H1 (cell line): ENCODE results near the gene RAG2. TPM values are rescaled to one million over a fixed set of nuclear protein-coding genes. Genes with fewer than 3 reads are reported as not detected.

ENCODE experiments used
- CTCF ChIA-PET: fragments of 300-600 bp; sonication (Branson Sonifier 250); formaldehyde crosslinking; loops from one replicate; lab custom pipeline; 2021; ENCODE audit not compliant: partially characterized antibody; lab: Charles Lee
- POLR2A ChIA-PET: fragments of 300-600 bp; sonication (Branson Sonifier 250); formaldehyde crosslinking; loops from one replicate; lab custom pipeline; 2021; ENCODE audit warnings: inconsistent platforms; ENCODE audit not compliant: partially characterized antibody; lab: Charles Lee
- DNase-seq, 2 experiments: peaks; one replicate each; pipeline versions ENCODE4 v3.0.0 to v3.0.0-alpha.2; 2010 to 2022; ENCODE audit warnings: low spot score in 2 of 2, low read depth in 1 of 2, mixed read lengths in 1 of 2
- FAIRE-seq: peaks from 2 replicates; lab custom pipeline; 2011; peaks lifted over from hg19 to GRCh38; lab: Jason Lieb, UNC
- H2AFZ ChIP-seq: 2 replicates; pipeline ENCODE4 v1.8.1; 2012; ENCODE audit warnings: low read length, inconsistent platforms
- H2AK5ac ChIP-seq: 2 replicates; pipeline ENCODE4 v1.6.1; 2013; ENCODE audit warnings: low read depth, low read length
- H2BK120ac ChIP-seq: replicated peaks from 2 replicates; pipeline ENCODE3; 2013; ENCODE audit warnings: low read depth, low read length, inconsistent platforms
- H2BK12ac ChIP-seq: 2 replicates; pipeline ENCODE4 v1.6.1; 2013; ENCODE audit warnings: low read depth, low read length
- H2BK15ac ChIP-seq: 2 replicates; pipeline ENCODE4 v1.6.1; 2013; ENCODE audit warnings: low read length
- H2BK20ac ChIP-seq: 2 replicates; pipeline ENCODE4 v1.6.1; 2013; ENCODE audit warnings: low read length
- H2BK5ac ChIP-seq: 2 replicates; pipeline ENCODE4 v1.6.1; 2013; ENCODE audit warnings: low read depth, low read length
- H3K14ac ChIP-seq: 2 replicates; pipeline ENCODE4 v1.6.1; 2013; ENCODE audit warnings: inconsistent platforms; ENCODE audit not compliant: insufficient read length
- H3K18ac ChIP-seq: 2 replicates; pipeline ENCODE4 v1.6.1; 2013; ENCODE audit warnings: low read length; ENCODE audit errors: extremely low read depth
- H3K23ac ChIP-seq: 2 replicates; pipeline ENCODE4 v1.6.1; 2013; ENCODE audit warnings: inconsistent platforms; ENCODE audit not compliant: insufficient read length
- H3K23me2 ChIP-seq: 2 replicates; pipeline ENCODE4 v1.6.1; 2013; ENCODE audit warnings: low read depth, low read length
- H3K27ac ChIP-seq: 2 replicates; pipeline ENCODE4 v1.6.1; 2011; ENCODE audit warnings: low read depth, low read length, inconsistent platforms
- H3K27me3 ChIP-seq, 4 experiments: replicated peaks in 1 of 4; 1 replicate in 1 of 4; 2 replicates in 3 of 4; pipeline versions ENCODE4 v1.6.1 to v1.8.1; 2011 to 2013; ENCODE audit warnings: low read length in 3 of 4, mild to moderate bottlenecking in 3 of 4, inconsistent platforms in 2 of 4, mixed read lengths in 2 of 4, moderate library complexity in 1 of 4; ENCODE audit not compliant: control insufficient read depth in 3 of 4, insufficient read depth in 3 of 4; ENCODE audit errors: extremely low read depth in 1 of 4
- H3K36me3 ChIP-seq, 4 experiments: 2 replicates each; pipeline versions ENCODE4 v1.6.1 to v1.8.1; 2011 to 2013; ENCODE audit warnings: mild to moderate bottlenecking in 4 of 4, low read length in 3 of 4, moderate library complexity in 2 of 4, control low read depth in 1 of 4, inconsistent platforms in 1 of 4; ENCODE audit not compliant: insufficient read depth in 4 of 4, control insufficient read depth in 2 of 4
- H3K4ac ChIP-seq: replicated peaks from 2 replicates; pipeline ENCODE3; 2013; ENCODE audit warnings: low read length, low read depth, mixed read lengths, inconsistent platforms; ENCODE audit not compliant: insufficient read length
- H3K4me1 ChIP-seq, 4 experiments: replicated peaks in 1 of 4; 1 replicate in 1 of 4; 2 replicates in 3 of 4; pipeline versions ENCODE4 v1.6.1 to v1.8.1; 2011 to 2013; ENCODE audit warnings: low read length in 3 of 4, inconsistent platforms in 2 of 4, mixed read lengths in 1 of 4; ENCODE audit not compliant: insufficient read depth in 4 of 4, control insufficient read depth in 3 of 4
- H3K4me2 ChIP-seq, 2 experiments: 2 replicates each; pipeline versions ENCODE4 v1.6.1 to v1.8.1; 2011 to 2013; ENCODE audit warnings: low read depth in 2 of 2, low read length in 2 of 2, control low read depth in 1 of 2, inconsistent platforms in 1 of 2, mild to moderate bottlenecking in 1 of 2; ENCODE audit not compliant: insufficient read depth in 1 of 2
- H3K4me3 ChIP-seq, 4 experiments: fragments of 200-600, 300-600 bp in 1 of 4; sonication (generic), shearing (Covaris generic), sonication (Bioruptor Twin) in 1 of 4; 2 replicates each; pipeline versions ENCODE4 v1.5.1 to v1.8.1; 2011 to 2016; ENCODE audit warnings: low read length in 4 of 4, low read depth in 3 of 4, control low read depth in 2 of 4, inconsistent platforms in 2 of 4, mild to moderate bottlenecking in 2 of 4, mixed read lengths in 1 of 4, moderate library complexity in 1 of 4; ENCODE audit not compliant: insufficient read depth in 2 of 4; ENCODE audit errors: extremely low read depth in 1 of 4
- H3K56ac ChIP-seq: replicated peaks from 2 replicates; pipeline ENCODE3; 2013; ENCODE audit warnings: low read depth, mild to moderate bottlenecking, mixed read lengths, low read length, inconsistent platforms; ENCODE audit not compliant: insufficient read length
- H3K79me1 ChIP-seq: 2 replicates; pipeline ENCODE4 v1.6.1; 2013; ENCODE audit warnings: low read depth, low read length, control low read depth
- H3K79me2 ChIP-seq, 2 experiments: 2 replicates each; pipeline versions ENCODE4 v1.6.1 to v1.8.1; 2012 to 2013; ENCODE audit warnings: low read length in 2 of 2, mild to moderate bottlenecking in 2 of 2, inconsistent platforms in 1 of 2; ENCODE audit not compliant: insufficient read depth in 2 of 2, control insufficient read depth in 1 of 2
- H3K9ac ChIP-seq, 4 experiments: replicated peaks in 1 of 4; 1 replicate in 1 of 4; 2 replicates in 3 of 4; pipeline versions ENCODE4 v1.6.1 to v1.8.1; 2011 to 2013; ENCODE audit warnings: low read depth in 3 of 4, low read length in 3 of 4, control low read depth in 2 of 4, mild to moderate bottlenecking in 2 of 4, moderate library complexity in 2 of 4, inconsistent platforms in 1 of 4; ENCODE audit errors: extremely low read depth in 1 of 4
- H3K9me3 ChIP-seq, 2 experiments: 2 replicates each; pipeline versions ENCODE4 v1.6.1 to v1.8.1; 2012 to 2013; ENCODE audit warnings: mild to moderate bottlenecking in 2 of 2, moderate library complexity in 2 of 2, control low read depth in 1 of 2, inconsistent platforms in 1 of 2, low read depth in 1 of 2, low read length in 1 of 2, mixed read lengths in 1 of 2; ENCODE audit not compliant: insufficient read depth in 2 of 2
- H4K20me1 ChIP-seq, 2 experiments: replicated peaks in 1 of 2; 2 replicates each; pipeline versions ENCODE3 to v1.8.1; 2011 to 2013; ENCODE audit warnings: inconsistent platforms in 2 of 2, low read length in 2 of 2, mild to moderate bottlenecking in 1 of 2; ENCODE audit not compliant: insufficient read depth in 2 of 2, control insufficient read depth in 1 of 2
- H4K5ac ChIP-seq: 2 replicates; pipeline ENCODE4 v1.6.1; 2013; ENCODE audit warnings: low read length, low read depth, mixed read lengths, inconsistent platforms; ENCODE audit not compliant: insufficient read length
- H4K8ac ChIP-seq: 2 replicates; pipeline ENCODE4 v1.8.0; 2013; ENCODE audit warnings: mild to moderate bottlenecking, moderate library complexity, low read length, inconsistent platforms; ENCODE audit not compliant: insufficient read depth; ENCODE audit errors: extremely low read depth
- H4K91ac ChIP-seq: replicated peaks from 2 replicates; pipeline ENCODE3; 2013; ENCODE audit warnings: low read length, mixed read lengths, inconsistent platforms; ENCODE audit not compliant: insufficient read length
- ATF3 ChIP-seq: IDR thresholded peaks from 2 replicates; pipeline ENCODE4 v1.6.1; 2011; ENCODE audit warnings: low read depth, mild to moderate bottlenecking, low read length; ENCODE audit not compliant: insufficient read depth
- BACH1 ChIP-seq: IDR thresholded peaks from 2 replicates; pipeline ENCODE4 v1.6.1; 2012; ENCODE audit warnings: low read length, improper control_type of control experiment
- CREB1 ChIP-seq: IDR thresholded peaks from 2 replicates; pipeline ENCODE4 v1.6.1; 2012; ENCODE audit warnings: inconsistent platforms
- E2F6 ChIP-seq: IDR thresholded peaks from 2 replicates; pipeline ENCODE4 v1.6.1; 2012; ENCODE audit warnings: inconsistent platforms
- HDAC2 ChIP-seq, 2 experiments: fragments of 300-600 bp in 1 of 2; sonication (generic) in 1 of 2; IDR thresholded peaks; 2 replicates each; pipeline ENCODE4 v1.6.1; 2011 to 2012; ENCODE audit warnings: low read depth in 2 of 2, low read length in 2 of 2, mild to moderate bottlenecking in 2 of 2, moderate library complexity in 2 of 2, borderline replicate concordance in 1 of 2, inconsistent platforms in 1 of 2
- KDM4A ChIP-seq: IDR thresholded peaks from one replicate; pipeline ENCODE4 v1.7.1; 2012; ENCODE audit warnings: low read depth, mild to moderate bottlenecking, moderate library complexity, low read length, inconsistent platforms; ENCODE audit not compliant: severe bottlenecking
- POLR2A ChIP-seq, 2 experiments: IDR thresholded peaks; 1 replicate in 1 of 2; 2 replicates in 1 of 2; pipeline ENCODE4 v1.6.1; 2011; ENCODE audit warnings: low read depth in 2 of 2, low read length in 2 of 2, mild to moderate bottlenecking in 2 of 2; ENCODE audit errors: control extremely low read depth in 1 of 2
- RFX5 ChIP-seq: IDR thresholded peaks from 2 replicates; pipeline ENCODE4 v1.6.1; 2011; ENCODE audit warnings: low read depth, low read length, improper control_type of control experiment, borderline replicate concordance
- TBP ChIP-seq: IDR thresholded peaks from 2 replicates; pipeline ENCODE4 v1.6.1; 2011; ENCODE audit warnings: low read depth, low read length, improper control_type of control experiment
- TEAD4 ChIP-seq: IDR thresholded peaks from 2 replicates; pipeline ENCODE4 v1.6.1; 2012; ENCODE audit warnings: low read depth, low read length, inconsistent platforms, mixed read lengths
- USF2 ChIP-seq: IDR thresholded peaks from 2 replicates; pipeline ENCODE4 v1.6.1; 2011; ENCODE audit warnings: low read length, improper control_type of control experiment
- WGBS, 2 experiments: shearing (Covaris generic) in 1 of 2; methylation state at CpG; one replicate each; pipeline versions ENCODE4 v1.1.6 to v1.1.7; 2013 to 2015; ENCODE audit warnings: low lambda C conversion rate in 2 of 2, mixed read lengths in 2 of 2, inconsistent platforms in 1 of 2, low coverage in 1 of 2, missing lambda C conversion rate in 1 of 2; ENCODE audit not compliant: insufficient replicate concordance in 2 of 2, insufficient coverage in 1 of 2, insufficient read length in 1 of 2; ENCODE audit errors: extremely low coverage in 1 of 2, missing lambda C conversion rate in 1 of 2; 5-methylcytosine and 5-hydroxymethylcytosine counted together
- polyA plus RNA-seq, 7 experiments: library from polyadenylated mRNA; depleted of rRNA in 3 of 7; stranded (reverse) in 5 of 7; unstranded in 2 of 7; fragments of >200 nt in 5 of 7; fragments of 200-250 nt in 2 of 7; gene quantifications; 1 replicate in 5 of 7; 2 replicates in 1 of 7; 4 replicates in 1 of 7; pipeline versions ENCODE4 v1.2.1 to v1.2.3, GENCODE V29; 2011 to 2013; ENCODE audit warnings: missing spikeins in 2 of 7, mixed read lengths in 2 of 7
- total RNA-seq: library from RNA; stranded (reverse); fragmentation: NEBNext Ultra II Directional; extraction: Animal tissue kit (Norgen Biotek cat#: 25700); gene quantifications from 2 replicates; pipeline ENCODE4 v1.2.1, GENCODE V29; 2021

Gene RAG2
- total and polyA plus RNA-seq, 2 of the 8 experiments (the other 6 are each of a cell fraction or from before 2014, with no cell fraction given): not detected

GRCh38 chr11:36628765-36629244 lies 30.8 kb upstream of the RAG2 start:
- no peak for DNase-seq
- Histone ChIP-seq H2BK12ac (no peak overlapping the region), H3K14ac (no peak overlapping the region), H3K27me3 (no peaks in the 10 kb centered on the region), H2BK5ac (no peak overlapping the region), H3K36me3 (no peaks in the 10 kb centered on the region), H3K4me3 (no peak overlapping the region), H3K4ac (no peak overlapping the region), H3K79me1 (no peaks in the 10 kb centered on the region), H3K23me2 (no peaks in the 10 kb centered on the region), H4K91ac (no peak overlapping the region), H2BK20ac (no peak overlapping the region), H3K18ac (no peak overlapping the region), H3K27ac (no peak overlapping the region), H3K23ac (no peak overlapping the region), H3K9me3 (no peaks in the 10 kb centered on the region), H4K8ac (no peak overlapping the region), H2BK120ac (no peak overlapping the region), H3K9ac (no peak overlapping the region), H4K20me1 (no peaks in the 10 kb centered on the region), H3K4me1 (no peaks in the 10 kb centered on the region), H3K79me2 (no peaks in the 10 kb centered on the region), H2AFZ (no peak overlapping the region), H3K56ac (no peak overlapping the region), H2AK5ac (no peak overlapping the region), H2BK15ac (no peak overlapping the region), H3K4me2 (no peak overlapping the region), H4K5ac (no peak overlapping the region)
- WGBS, 2 experiments: 89% methylated on average over 4 of the region's 4 CpGs; no CpG with 5 or more reads in 1 of the 2 experiments
- CTCF ChIA-PET: interaction anchor here (0.8 kb wide), 1 partner anchor 65 kb away, joined by 3 read pairs; no protein-coding TSS in a partner anchor
- POLR2A ChIA-PET: no interaction called here
- FAIRE-seq: no peak
- TF ChIP-seq TEAD4 (no peak), CREB1 (no peak), RFX5 (no peak), HDAC2 (IDR thresholded peaks at IDR 0.05; ENCODE audit: borderline replicate concordance in 1 of 2, low read depth in 2 of 2, low read length in 2 of 2) (no peak), TBP (no peak), KDM4A (no peak), ATF3 (no peak), POLR2A (IDR thresholded peaks at IDR 0.05; ENCODE audit: control extremely low read depth in 1 of 2, low read depth in 2 of 2, low read length in 2 of 2) (no peak), USF2 (no peak), E2F6 (no peak), BACH1 (no peak)
